GM12801 (cell line): ENCODE data around the gene NT5M.

Source experiments
- TF ChIP-seq, protein P1 (sequence below): IDR thresholded peaks from one replicate; pipeline ENCODE4 v1.5.1; 2011; ENCODE audit warnings: control low read depth; ENCODE audit not compliant: insufficient read length; ENCODE audit errors: extremely low read depth

Gene NT5M

GRCh38 chr17:17351356-17351891 is 48.3 kb downstream of the NT5M start:
- TF ChIP-seq, protein P1, sequence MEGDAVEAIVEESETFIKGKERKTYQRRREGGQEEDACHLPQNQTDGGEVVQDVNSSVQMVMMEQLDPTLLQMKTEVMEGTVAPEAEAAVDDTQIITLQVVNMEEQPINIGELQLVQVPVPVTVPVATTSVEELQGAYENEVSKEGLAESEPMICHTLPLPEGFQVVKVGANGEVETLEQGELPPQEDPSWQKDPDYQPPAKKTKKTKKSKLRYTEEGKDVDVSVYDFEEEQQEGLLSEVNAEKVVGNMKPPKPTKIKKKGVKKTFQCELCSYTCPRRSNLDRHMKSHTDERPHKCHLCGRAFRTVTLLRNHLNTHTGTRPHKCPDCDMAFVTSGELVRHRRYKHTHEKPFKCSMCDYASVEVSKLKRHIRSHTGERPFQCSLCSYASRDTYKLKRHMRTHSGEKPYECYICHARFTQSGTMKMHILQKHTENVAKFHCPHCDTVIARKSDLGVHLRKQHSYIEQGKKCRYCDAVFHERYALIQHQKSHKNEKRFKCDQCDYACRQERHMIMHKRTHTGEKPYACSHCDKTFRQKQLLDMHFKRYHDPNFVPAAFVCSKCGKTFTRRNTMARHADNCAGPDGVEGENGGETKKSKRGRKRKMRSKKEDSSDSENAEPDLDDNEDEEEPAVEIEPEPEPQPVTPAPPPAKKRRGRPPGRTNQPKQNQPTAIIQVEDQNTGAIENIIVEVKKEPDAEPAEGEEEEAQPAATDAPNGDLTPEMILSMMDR = no peak

DNA sequence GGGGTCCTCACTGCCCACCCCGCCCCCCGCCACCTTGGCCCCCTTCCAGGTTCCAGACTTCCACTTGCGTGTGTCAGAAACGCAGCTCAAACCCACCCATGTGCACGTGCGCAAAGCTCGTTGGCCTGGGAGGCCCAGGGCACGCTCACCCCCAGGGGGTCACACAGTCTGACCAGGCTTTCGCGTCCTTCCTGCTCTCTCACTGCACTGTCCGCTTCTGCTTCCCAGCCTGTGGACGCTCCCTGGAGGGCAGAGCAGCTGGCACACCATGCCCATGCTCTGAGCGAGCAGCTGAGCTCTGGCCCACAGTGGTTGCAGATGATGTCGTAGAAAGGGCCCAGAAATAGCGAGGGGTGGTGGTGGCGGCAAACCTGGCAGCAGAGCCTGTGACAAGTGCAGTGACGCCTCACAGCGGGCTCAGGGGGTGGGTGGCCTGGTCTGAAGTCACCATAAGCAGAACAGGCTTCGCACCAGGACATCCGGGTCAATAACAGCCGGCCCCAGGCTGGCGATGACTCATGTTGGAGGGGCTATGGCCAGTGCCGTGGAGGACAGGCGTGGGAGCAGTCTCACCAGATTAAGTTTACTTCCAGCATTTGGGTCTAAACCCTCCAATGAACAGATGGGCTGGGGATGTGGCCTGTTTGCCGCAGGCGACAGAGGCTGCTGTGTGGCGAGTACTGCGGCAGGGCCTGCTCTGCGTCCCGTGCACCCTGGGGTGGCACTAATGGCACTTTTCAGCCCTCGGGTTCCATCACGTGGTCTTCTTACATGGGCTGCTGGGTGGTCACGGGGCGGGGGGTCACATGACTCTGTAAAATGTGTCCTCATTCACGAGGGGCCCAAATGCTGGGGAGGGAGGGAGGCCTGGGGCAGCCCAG is 49.0 kb downstream of the NT5M start:
- TF ChIP-seq, protein P1 = no peak

DNA sequence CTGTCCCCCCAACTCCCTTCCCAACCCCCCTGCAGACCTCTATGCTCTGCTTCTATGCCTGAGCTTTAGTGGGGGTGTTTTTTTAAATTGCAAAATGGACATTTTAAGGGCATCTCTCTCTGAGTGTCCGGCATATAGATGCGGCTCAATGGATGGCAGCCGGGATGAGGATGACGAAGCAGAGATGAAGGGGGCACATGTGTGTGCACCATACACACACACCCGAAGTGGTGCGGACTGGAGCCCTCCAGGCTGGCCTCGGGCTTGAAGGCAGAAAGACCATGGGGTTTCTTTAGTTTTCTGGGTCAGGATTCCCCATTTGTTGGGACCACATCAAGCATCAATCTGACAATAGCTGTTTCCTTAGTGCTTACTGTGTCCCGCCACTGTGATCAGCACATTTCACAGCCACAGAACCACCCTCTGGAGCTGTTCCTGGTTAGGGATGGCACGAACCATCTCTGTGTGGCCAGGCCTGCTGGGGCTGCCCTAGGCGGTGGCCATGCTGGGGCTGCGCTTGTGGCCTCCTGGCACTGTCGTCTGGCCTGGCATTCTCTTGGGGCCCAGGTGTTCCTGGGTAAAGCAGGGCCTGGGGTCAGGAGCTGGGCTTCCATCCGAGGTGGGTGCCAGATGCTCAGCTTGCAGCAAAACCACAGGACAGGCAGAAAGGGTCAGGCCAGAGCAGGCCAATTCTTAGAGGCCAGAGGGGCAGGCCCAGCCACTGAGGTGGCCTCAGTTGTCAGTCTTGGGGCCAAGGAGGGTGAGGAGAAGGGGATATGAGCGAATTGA is 49.9 kb downstream of the NT5M start:
- TF ChIP-seq, protein P1 = no peak

DNA sequence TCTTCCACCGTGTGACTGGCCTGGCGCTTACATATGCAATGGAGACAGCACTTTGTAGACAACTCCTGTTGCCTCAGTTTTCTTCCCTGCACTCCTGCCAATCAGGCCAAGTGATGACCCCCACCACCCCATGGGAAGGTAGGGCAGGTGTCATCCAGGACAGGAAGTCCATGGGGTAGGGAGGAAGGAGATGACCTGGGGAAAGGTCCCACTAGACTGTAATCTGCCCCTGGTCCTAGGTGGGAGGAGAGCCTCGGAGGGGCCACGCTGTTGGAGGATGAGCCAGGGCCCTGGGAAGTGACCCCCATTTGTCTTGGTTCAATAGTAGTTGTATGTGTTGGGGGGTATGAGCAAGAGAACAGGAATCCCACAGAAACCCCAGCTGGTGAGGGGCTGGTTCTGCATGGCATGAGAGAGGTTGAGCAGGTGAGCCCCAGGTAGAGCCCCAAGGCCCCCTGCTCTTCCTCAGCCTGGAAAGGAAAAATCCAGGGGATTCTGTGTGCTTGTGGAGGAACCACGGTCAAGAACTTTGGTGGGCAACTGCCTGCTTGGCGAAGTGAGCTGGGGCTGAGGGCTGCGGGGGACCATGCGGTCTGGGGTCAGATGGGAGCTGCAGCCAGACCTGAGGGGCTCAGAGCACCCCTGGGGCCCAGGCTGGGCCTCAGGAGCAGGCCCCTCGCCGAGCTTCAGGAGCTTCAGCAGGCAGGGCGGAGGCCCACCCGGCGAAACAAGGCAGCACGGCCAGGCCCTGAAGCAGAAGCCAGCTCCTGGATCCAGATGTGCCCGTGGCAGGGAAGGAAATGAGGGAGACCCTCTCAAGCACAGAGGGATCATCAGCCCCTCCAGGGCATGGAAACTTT is 50.7 kb downstream of the NT5M start:
- TF ChIP-seq, protein P1 = no peak

DNA sequence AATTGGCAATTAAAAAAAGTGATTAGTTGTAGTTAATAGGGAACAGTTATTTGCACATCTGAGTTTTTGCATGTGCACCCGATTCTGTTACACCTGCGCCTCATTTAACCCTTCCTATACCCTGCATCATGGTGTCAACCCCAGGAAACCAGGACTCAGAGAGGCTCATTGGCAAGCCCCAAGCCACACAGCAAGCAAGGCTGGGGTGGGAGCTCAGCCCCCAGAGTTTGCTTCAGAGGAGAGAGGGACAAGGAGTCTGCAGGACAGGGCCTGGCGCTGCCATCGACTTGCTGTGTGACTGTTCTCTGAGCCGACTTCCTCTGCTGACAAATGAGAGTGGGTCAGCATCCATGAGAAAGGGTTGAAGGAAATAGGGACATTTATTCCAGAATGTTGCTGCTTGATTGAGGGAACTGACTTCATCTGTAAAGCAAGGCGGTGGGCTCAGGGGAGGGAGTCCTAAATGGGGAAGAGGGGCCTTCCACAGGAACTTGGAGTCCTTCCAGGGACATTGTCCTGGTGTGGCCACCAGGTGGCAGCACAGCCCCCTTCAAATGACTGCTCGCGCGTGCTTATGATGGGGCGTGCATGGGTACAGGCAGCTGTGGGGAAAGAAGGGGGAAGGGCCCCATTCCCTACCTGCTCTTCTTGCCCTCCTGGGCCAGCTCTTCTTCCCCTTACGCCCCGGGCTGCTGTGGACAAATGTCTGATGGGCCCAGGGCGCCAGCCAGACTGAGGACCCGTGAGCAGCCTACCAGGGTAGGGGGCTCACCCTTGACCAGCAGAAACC is 51.6 kb downstream of the NT5M start:
- TF ChIP-seq, protein P1 = no peak

- TF ChIP-seq, protein P1 = no peak
These were observed 52.3 kb downstream of the NT5M start for GRCh38 chr17:17355426-17355825.
